Measurements from ENCODE around the gene ARHGAP26.

The ARHGAP26 gene

DNA sequence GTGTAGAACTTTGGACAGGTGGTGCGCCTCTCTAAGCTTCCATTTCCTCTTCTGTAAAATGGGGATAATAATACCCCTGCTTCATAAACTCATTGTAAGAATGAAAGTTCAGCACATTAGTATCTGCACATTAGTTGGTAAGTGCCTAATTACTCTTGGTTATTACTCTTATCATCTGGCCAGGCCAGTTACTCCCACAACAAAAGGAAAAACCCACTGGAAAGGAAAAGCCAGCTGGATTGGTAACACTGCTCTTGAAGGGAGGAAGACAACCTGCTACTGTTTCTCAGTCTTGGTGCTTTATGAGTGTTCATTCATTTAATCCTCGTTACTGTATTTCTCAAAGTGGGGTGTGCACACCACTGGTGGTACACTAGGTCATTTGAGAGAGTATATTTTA lies 251.4 kb downstream of the ARHGAP26 start:
- TF ChIP-seq, protein P1, sequence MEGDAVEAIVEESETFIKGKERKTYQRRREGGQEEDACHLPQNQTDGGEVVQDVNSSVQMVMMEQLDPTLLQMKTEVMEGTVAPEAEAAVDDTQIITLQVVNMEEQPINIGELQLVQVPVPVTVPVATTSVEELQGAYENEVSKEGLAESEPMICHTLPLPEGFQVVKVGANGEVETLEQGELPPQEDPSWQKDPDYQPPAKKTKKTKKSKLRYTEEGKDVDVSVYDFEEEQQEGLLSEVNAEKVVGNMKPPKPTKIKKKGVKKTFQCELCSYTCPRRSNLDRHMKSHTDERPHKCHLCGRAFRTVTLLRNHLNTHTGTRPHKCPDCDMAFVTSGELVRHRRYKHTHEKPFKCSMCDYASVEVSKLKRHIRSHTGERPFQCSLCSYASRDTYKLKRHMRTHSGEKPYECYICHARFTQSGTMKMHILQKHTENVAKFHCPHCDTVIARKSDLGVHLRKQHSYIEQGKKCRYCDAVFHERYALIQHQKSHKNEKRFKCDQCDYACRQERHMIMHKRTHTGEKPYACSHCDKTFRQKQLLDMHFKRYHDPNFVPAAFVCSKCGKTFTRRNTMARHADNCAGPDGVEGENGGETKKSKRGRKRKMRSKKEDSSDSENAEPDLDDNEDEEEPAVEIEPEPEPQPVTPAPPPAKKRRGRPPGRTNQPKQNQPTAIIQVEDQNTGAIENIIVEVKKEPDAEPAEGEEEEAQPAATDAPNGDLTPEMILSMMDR (IDR thresholded peaks at IDR 0.05; ENCODE audit: borderline replicate concordance, insufficient read depth, low read depth, low read length): no peak
- H3K4me3 ChIP-seq (ENCODE audit: low read depth, low read length): no peak overlapping the region

DNA sequence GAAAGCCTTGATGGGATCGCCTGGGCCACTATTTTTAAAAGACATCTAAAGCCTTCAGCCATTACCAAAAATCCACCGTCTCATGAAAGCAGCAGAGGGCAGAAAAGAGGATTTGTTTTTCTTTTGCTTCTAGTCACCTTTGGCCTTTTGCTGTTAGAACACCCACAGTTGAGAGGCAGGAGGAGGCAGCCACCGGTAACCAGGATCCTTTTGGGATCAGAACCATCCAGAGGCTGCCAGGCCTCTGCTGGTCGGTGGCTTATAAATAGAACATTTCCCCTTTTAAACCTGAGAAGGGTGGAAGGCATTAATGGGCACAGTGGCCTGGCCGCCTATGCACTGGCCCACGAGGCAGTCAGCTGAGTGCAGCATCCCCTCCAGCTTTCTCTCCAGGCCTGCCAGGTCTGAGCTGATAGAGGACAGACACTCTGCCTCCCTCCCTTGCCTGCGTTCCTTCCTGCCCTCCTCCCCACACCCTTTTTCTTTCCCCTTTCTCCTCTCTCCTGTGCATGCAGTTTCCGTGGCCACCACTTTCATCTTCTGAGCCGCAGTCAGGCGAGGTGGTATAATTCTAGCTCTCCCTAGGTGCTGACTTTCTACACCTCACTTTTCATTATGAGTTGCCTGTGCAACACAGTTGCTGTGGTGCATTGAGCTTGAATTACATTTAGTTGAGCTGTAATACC lies 253.4 kb downstream of the ARHGAP26 start:
- TF ChIP-seq, protein P1 (IDR thresholded peaks at IDR 0.05; ENCODE audit: borderline replicate concordance, insufficient read depth, low read depth, low read length): peak; percentile 13; the same call in 1 of the 2 replicates

DNA sequence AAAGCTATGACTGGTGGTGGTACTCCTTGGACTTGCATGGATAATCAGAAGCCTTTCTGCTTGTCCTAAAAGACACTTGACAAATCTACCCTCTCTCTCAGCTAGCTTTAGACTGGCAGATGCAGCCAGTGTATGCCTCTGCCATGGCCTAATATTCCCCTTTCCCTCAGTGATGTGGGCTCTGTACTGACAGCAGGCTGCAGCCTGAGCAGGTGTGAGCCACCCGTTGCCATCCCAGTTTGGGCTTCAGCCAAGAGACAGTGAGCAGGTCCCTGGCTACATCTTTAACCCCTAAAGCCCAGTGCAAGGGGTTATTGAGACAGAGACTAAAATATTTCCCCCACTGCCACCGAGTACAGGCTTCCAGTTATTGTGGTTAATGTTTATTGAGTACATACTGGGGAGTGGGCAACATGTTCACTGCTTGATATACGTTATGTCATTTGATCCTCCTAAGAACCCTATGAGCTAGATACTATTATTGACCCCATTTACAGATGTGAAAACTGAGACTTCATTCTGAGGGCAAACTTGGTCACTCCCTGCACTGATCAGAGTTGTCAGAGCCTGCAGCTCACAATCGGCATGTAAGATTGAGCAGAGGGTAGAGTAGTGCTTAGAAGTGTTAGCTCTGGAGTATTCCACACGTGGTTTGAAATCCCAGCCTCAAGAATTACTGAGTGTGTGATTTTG lies 254.2 kb downstream of the ARHGAP26 start:
- peak overlapping the region; percentile 16 for H3K4me3 ChIP-seq (ENCODE audit: low read depth, low read length)

More for the DNA sequence above, 253.4 kb downstream of the ARHGAP26 start:
- H3K4me3 ChIP-seq (ENCODE audit: low read depth, low read length): peak overlapping the region; percentile 38

DNA sequence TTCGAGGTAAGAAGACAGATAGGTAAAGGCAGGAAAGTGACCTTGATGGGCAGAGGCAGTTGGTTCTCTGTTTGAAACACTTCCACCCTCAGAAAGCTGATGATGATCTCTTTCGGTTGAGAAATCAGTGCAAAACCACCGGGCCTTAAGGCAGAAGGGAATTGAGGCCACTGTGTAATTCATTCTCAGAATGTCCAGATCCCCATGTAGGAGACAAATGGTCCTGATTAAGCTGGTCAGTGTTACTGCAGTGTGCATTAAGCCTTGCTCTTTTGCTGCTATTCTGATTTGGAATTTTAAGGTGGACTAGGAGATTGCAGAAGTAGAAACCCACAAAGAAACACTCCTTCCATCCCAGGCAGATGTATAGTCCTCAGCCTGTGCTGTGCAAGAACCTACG lies 255.2 kb downstream of the ARHGAP26 start:
- TF ChIP-seq, protein P1 (IDR thresholded peaks at IDR 0.05; ENCODE audit: borderline replicate concordance, insufficient read depth, low read depth, low read length): no peak
- H3K4me3 ChIP-seq (ENCODE audit: low read depth, low read length): peak overlapping the region; percentile 41

More for the DNA sequence above, 254.2 kb downstream of the ARHGAP26 start:
- TF ChIP-seq, protein P1 (IDR thresholded peaks at IDR 0.05; ENCODE audit: borderline replicate concordance, insufficient read depth, low read depth, low read length): no peak

DNA sequence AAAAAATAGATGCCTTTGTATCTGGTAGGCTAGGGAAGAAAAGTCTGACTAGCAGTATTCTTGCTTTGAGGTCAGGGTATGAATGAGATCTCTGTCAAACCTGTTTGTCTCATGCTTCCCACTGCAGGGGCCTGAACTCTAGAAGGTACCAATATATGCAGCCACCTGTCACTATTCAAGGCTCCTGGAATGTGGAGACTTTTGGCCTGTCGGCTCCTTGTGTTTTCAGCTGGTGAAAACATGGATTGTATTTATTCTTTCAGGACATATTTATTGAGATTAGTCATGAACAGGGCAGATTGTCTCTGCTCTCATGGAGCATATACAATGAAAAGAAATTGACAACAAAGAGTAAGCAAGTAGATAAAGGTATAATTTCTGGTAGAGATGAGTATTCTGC lies 255.8 kb downstream of the ARHGAP26 start:
- peak overlapping the region; percentile 41 for H3K4me3 ChIP-seq (ENCODE audit: low read depth, low read length)
- TF ChIP-seq, protein P1 (IDR thresholded peaks at IDR 0.05; ENCODE audit: borderline replicate concordance, insufficient read depth, low read depth, low read length): no peak

DNA sequence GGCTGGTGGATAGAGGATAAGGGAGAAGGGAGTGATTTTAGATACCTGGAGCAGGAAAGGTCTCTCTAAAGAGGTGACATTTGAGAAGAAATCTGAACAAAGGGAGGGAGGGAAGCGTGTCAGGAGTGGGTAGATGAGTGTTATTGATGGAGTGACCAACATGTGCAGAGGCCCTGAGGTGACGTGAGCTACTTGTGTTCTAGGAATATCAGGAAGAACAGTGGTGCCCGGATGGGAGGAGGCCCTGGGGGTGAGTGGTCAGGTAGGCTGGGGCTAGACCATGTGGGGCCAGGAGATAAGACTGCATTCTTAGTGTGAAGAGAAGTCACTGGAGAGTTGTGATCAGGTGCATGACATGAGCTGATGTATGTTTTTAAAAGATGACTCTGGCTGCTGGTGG lies 256.2 kb downstream of the ARHGAP26 start:
- TF ChIP-seq, protein P1 (IDR thresholded peaks at IDR 0.05; ENCODE audit: borderline replicate concordance, insufficient read depth, low read depth, low read length): no peak
- H3K4me3 ChIP-seq (ENCODE audit: low read depth, low read length): peak overlapping the region; percentile 41

DNA sequence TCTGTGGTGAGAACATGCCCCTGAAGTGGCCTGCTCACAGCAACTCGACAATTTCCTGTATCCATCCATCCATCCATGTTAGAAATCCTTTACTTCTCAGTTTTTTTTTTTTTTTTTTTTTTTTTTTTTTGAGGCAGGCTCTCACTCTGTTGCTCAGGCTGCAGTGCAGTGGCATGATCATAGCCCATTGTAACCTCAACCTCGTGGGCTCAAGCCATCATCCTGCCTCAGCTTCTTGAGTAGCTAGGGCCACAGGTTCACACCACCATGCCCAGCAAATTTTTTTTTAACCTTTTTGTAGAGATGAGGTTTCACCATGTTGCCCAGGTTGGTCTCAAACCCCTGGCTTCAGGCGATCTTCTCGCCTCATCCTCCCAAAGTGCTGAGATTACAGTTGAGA lies 259.1 kb downstream of the ARHGAP26 start:
- no peak overlapping the region for H3K4me3 ChIP-seq (ENCODE audit: low read depth, low read length)
- TF ChIP-seq, protein P1 (IDR thresholded peaks at IDR 0.05; ENCODE audit: borderline replicate concordance, insufficient read depth, low read depth, low read length): no peak
